Fibroblast of peridontal ligament (primary cell): ENCODE data around the gene PCDH17.

ENCODE experiments used
- DNase-seq: peaks from one replicate; pipeline ENCODE4 v3.0.0-alpha.2; 2010; ENCODE audit errors: extremely low read depth

Gene PCDH17

DNA sequence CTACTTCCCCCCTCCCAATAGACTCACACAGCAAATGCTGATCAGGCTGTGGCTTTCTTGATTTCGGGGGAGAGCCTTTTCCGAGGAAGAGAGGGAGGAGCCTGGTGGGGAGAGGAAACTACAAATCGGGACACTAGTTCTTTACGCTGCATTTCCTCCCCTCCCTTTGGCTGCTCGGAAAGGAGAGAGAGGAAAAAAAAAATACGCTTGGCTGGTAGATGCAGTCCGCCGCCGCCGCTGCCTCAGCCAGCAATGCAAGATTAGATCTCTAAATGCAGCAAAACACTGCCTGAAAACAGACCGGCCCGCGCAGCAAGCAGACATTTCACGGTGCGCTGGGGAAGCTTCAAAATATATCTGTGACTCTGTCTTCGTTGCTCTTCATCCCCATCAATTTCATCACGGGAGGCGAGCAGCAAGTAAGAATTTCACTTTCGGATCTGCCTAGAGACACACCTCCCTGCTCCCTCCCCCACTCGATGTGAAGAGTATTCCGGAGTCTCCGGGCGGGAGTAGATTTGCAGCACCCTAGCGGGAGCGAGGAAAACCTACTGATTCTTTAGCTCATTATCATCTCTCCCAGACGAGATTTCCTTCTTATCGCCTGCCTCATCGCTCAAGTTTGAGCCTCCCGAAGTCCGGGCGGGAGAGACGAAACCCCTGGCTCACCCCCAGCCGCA is at the start of gene PCDH17:
Gene PCDH17, plus strand, starts transcription at position 149 of the 680 bp plus-strand sequence. CDS start 803 bp downstream, outside the sequence.
- DNase-seq = peak; percentile 8

DNA sequence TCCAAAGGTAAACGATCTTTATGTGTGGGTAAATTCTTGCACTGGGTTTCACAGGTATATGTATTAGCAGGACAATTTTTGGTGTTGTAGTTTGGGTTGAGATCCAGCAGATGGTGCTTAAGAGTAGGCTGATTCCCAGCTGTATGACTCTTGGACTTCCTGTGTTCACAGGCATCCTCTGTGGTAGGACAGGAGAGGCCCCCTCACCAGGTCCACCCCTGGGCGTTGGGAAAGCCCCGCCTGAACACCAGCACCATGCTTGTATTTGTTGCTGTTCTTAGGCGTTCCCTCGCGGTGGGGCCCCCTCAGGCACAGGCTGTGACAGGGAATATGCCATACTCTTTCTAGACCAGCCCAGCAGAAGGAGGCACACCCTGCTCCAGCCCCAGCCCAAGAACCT is 49.5 kb upstream of the PCDH17 start:
- DNase-seq = no peak

- DNase-seq = no peak
Observed at GRCh38 chr13:57583529-57583928, 48.0 kb upstream of the PCDH17 start.

- DNase-seq = no peak
Observed at GRCh38 chr13:57588639-57589038, 42.9 kb upstream of the PCDH17 start.

- no peak for DNase-seq
Observed at GRCh38 chr13:57595775-57596174, 35.8 kb upstream of the PCDH17 start.

DNA sequence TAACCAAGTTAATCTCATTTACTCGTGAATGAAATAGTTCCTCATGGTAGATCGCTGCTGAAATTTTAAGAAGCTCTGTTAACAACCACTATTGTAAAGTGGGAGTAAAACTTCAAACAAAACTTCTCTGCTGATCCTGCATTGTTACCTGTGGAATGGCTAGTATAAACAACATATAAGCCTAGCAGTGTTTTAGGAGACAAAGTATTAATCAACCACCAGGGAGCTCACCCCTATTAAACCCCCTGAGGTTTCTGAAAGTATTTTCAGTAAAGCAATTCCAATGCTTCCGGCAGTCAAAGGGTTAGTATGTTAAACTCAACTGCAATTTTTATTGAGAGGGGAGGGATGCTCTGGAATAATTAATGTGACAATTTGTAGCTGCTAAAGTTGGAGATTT is 30.0 kb upstream of the PCDH17 start:
- no peak for DNase-seq

DNA sequence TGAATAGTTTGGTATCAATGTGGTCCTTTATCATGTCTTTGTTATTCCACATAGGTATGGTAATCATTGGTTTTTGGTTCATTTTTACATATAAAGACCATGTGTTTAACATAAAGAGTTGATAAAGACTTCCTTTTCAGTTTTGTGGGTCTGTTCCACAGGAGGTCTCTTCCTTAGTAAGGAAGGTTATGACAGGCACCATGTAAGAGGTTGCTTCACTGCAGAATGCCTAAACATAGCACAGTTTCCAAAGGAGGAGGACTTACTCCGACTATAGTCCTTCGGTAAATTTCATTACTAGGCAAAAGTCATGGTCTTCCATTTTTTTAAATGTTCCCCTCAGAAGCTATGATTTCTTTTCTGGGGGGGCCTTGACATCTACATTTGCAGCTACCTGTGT is 27.1 kb upstream of the PCDH17 start:
- DNase-seq = no peak

GRCh38 chr13:57611969-57612368 is 19.6 kb upstream of the PCDH17 start:
- DNase-seq = no peak

- no peak for DNase-seq
Observed at GRCh38 chr13:57612568-57612967, 19.0 kb upstream of the PCDH17 start.

GRCh38 chr13:57624565-57625435 is 6.7 kb upstream of the PCDH17 start:
- peak; percentile 24 for DNase-seq

DNA sequence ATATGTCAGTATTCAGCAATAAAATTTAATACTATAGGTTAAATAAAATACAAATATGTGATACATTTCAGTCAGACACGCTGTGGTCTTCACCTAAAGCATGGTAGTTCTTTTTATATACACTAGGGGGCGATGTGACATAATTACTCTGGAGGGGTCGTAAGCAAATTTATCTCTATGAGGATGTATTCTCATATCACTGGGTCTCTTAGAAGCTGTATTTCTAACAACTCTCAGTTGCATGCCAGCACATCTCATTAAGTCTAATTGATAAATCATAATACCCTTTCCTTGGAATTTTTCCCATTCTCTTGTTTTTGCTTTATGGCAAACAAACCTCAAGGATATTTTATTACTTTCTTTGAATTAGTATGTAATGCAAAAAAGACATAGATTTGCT is 3.9 kb upstream of the PCDH17 start:
- DNase-seq = no peak

DNA sequence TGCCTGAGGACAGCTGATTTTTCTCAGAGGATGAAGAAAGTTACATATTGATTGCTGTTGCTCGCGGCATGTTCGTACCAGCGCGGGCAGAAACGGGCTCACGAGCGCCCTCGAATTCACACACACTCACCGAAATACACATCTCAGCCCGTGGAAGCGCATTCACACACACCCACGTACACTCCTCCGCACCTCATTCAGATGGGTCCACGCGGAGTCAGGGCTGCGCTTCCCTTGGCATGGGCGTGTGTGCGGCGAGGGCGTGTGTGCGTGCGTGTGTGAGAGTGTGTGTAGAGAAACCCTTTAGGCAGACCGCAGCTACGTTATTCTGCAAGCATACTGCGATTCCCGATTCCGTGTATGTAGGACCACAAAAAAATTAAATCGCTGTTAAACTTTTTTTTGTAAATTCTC is 2.1 kb upstream of the PCDH17 start:
- no peak for DNase-seq

- peak; percentile 18 for DNase-seq
Observed at GRCh38 chr13:57629821-57630235, 1.7 kb upstream of the PCDH17 start.

DNA sequence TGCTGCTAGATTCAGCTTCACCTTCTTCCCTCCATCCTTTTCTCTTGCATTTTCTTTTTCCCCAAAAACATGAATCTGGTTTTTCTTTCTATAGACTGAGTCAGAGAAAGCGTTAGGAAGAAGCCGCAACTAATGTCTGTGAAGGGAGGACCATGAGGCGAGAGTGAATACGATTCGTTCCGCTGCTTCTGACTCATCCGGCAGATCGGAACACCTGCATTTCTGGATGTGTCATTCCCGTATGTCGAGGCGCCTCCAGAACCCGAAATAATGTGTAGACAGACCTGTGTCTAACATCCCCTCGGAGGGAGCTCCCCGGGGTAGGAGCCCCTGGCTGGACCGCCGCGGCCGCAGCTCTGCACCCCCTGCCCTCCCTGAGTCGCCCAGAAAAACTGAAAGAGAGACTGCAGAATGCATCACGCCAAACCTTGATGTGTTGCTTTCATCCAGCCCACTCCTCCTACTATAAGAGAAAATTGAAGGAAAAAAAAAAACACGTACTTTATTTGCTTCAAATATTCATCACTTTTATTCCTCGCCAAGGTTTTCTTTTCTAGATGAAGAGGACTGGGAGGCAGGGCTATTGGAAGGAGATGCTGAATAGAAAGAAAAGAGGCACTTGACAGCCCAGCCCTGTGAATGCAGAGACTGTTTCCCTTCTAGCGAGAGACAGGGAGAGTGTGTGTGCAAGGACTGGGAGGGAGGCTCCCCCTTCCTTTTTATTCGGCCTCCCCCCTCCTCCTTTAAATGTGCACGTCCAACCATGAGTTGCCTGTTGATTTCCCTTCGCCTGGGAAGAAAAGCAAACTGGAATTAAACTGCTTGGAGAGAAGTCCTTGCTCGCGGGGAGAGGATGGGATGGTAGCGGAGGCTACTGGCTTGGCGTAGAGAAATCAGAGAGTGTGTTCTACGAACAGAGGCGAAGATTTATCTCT is 616 bp upstream of the PCDH17 start:
- no peak for DNase-seq

GRCh38 chr13:57632276-57633140 is 964 bp downstream of the PCDH17 start:
- no peak for DNase-seq

GRCh38 chr13:57633141-57633949 is 1.8 kb downstream of the PCDH17 start:
- no peak for DNase-seq

GRCh38 chr13:57633950-57634838 is 2.6 kb downstream of the PCDH17 start:
- no peak for DNase-seq

GRCh38 chr13:57634839-57635165 is 3.3 kb downstream of the PCDH17 start:
- no peak for DNase-seq

- no peak for DNase-seq
Observed at GRCh38 chr13:57635541-57636085, 4.1 kb downstream of the PCDH17 start.
